GM18508 (cell line): ENCODE measurements around the gene SMIM35.

ENCODE experiments used
- ATAC-seq: cut with Tn5 transposase; IDR thresholded peaks from one replicate; pipeline ENCODE4 v1.9.1; 2021; ENCODE audit warnings: moderate number of reproducible peaks; ENCODE audit not compliant: insufficient read depth, unreplicated experiment

SMIM35 gene

GRCh38 chr11:118086913-118087768 is at the start of gene SMIM35:
SMIM35 (minus strand) TSS chr11:118086963; CDS start chr11:118086757, 206 bp downstream.
- ATAC-seq = no peak

GRCh38 chr11:118136341-118136740 is 49.6 kb upstream of the SMIM35 start:
- ATAC-seq = no peak

- no peak for ATAC-seq
Observed at GRCh38 chr11:118135796-118136165, 49.0 kb upstream of the SMIM35 start.

- ATAC-seq = no peak
Observed at GRCh38 chr11:118135051-118135795, 48.5 kb upstream of the SMIM35 start.

- no peak for ATAC-seq
Observed at GRCh38 chr11:118133816-118134215, 47.1 kb upstream of the SMIM35 start.

- no peak for ATAC-seq
Observed at GRCh38 chr11:118132385-118133151, 45.8 kb upstream of the SMIM35 start.

- ATAC-seq = no peak
Observed at GRCh38 chr11:118129471-118130172, 42.9 kb upstream of the SMIM35 start.

- no peak for ATAC-seq
Observed at GRCh38 chr11:118128721-118129470, 42.1 kb upstream of the SMIM35 start.

- ATAC-seq = no peak
Observed at GRCh38 chr11:118128310-118128709, 41.5 kb upstream of the SMIM35 start.

- no peak for ATAC-seq
Observed at GRCh38 chr11:118126082-118126838, 39.5 kb upstream of the SMIM35 start.

- no peak for ATAC-seq
Observed at GRCh38 chr11:118124929-118125535, 38.3 kb upstream of the SMIM35 start.

- no peak for ATAC-seq
Observed at GRCh38 chr11:118120793-118121192, 34.0 kb upstream of the SMIM35 start.

- ATAC-seq = no peak
Observed at GRCh38 chr11:118117790-118118601, 31.2 kb upstream of the SMIM35 start.

- no peak for ATAC-seq
Observed at GRCh38 chr11:118115048-118115447, 28.3 kb upstream of the SMIM35 start.

GRCh38 chr11:118114266-118114665 is 27.5 kb upstream of the SMIM35 start:
- ATAC-seq = no peak

- no peak for ATAC-seq
Observed at GRCh38 chr11:118112711-118113430, 26.1 kb upstream of the SMIM35 start.

GRCh38 chr11:118111744-118112035 is 24.9 kb upstream of the SMIM35 start:
- no peak for ATAC-seq
